ENCODE data around the gene USH2A.

GRCh38 chr1:216054600-216054999 lies 368.6 kb downstream of the USH2A start:
- TF ChIP-seq, protein P1, sequence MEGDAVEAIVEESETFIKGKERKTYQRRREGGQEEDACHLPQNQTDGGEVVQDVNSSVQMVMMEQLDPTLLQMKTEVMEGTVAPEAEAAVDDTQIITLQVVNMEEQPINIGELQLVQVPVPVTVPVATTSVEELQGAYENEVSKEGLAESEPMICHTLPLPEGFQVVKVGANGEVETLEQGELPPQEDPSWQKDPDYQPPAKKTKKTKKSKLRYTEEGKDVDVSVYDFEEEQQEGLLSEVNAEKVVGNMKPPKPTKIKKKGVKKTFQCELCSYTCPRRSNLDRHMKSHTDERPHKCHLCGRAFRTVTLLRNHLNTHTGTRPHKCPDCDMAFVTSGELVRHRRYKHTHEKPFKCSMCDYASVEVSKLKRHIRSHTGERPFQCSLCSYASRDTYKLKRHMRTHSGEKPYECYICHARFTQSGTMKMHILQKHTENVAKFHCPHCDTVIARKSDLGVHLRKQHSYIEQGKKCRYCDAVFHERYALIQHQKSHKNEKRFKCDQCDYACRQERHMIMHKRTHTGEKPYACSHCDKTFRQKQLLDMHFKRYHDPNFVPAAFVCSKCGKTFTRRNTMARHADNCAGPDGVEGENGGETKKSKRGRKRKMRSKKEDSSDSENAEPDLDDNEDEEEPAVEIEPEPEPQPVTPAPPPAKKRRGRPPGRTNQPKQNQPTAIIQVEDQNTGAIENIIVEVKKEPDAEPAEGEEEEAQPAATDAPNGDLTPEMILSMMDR (IDR thresholded peaks at IDR 0.05), result no peak
- TF ChIP-seq POLR2AphosphoS5 (IDR thresholded peaks at IDR 0.05), result no peak
- TF ChIP-seq POLR2A (IDR thresholded peaks at IDR 0.05), result no peak

Measured in breast epithelium (tissue), 3 donors.